Stimulated activated CD4-positive, alpha-beta T cell treated with anti-CD3 and anti-CD28 coated beads, TNF-alpha, amount 100 ng/mL, for 4 hours (primary cell): ENCODE data around the gene PTOV1.

Source experiments
- DNase-seq, 3 experiments: peaks; one replicate each; pipeline ENCODE4 v3.0.0-alpha.2; 2020; ENCODE audit warnings: low read depth in 3 of 3

The PTOV1 gene

GRCh38 chr19:49850487-49851342, at the start of gene PTOV1:
Gene PTOV1 (plus strand): TSS chr19:49851159.
- DNase-seq, result peak; percentile 77 to 80 (median 79)

- no peak for DNase-seq
Observed at GRCh38 chr19:49801401-49801888, 49.5 kb upstream of the PTOV1 start.

GRCh38 chr19:49801966-49802661, 48.8 kb upstream of the PTOV1 start:
- no peak for DNase-seq

GRCh38 chr19:49802836-49803528, 48.0 kb upstream of the PTOV1 start:
- no peak for DNase-seq

GRCh38 chr19:49803529-49803856, 47.5 kb upstream of the PTOV1 start:
- DNase-seq, result no peak

GRCh38 chr19:49805822-49806619, 44.9 kb upstream of the PTOV1 start:
- DNase-seq, result no peak

- no peak for DNase-seq
Observed at GRCh38 chr19:49806620-49806959, 44.4 kb upstream of the PTOV1 start.

GRCh38 chr19:49807058-49807903, 43.7 kb upstream of the PTOV1 start:
- DNase-seq, result no peak

- DNase-seq, result no peak
Observed at GRCh38 chr19:49807904-49808675, 42.9 kb upstream of the PTOV1 start.

- DNase-seq, result peak; percentile 77 to 80 (median 79)
Observed at GRCh38 chr19:49808711-49809159, 42.2 kb upstream of the PTOV1 start.

GRCh38 chr19:49809160-49809940, 41.6 kb upstream of the PTOV1 start:
- peak; percentile 20 to 40 (median 20) for DNase-seq

- DNase-seq, result no peak
Observed at GRCh38 chr19:49809941-49810389, 41.0 kb upstream of the PTOV1 start.

- no peak for DNase-seq
Observed at GRCh38 chr19:49811328-49811727, 39.6 kb upstream of the PTOV1 start.

GRCh38 chr19:49812452-49812996, 38.4 kb upstream of the PTOV1 start:
- no peak for DNase-seq

GRCh38 chr19:49812997-49813861, 37.7 kb upstream of the PTOV1 start, which contains the start of gene FUZ:
Gene FUZ (minus strand): TSS chr19:49813292. CDS start chr19:49813106, 186 bp downstream.
- DNase-seq, result peak; percentile 70 to 81 (median 81)

GRCh38 chr19:49814010-49814409, 36.9 kb upstream of the PTOV1 start:
- no peak for DNase-seq

GRCh38 chr19:49816590-49816989, 34.4 kb upstream of the PTOV1 start:
- no peak for DNase-seq
